IPS-15b (cell line): ENCODE measurements around the gene C1orf21.

Experiments
- H3K27me3 ChIP-seq: one replicate; pipeline ENCODE4 v1.6.1; 2013; ENCODE audit warnings: low read length; ENCODE audit not compliant: control insufficient read depth, insufficient read depth
- H3K36me3 ChIP-seq: one replicate; pipeline ENCODE4 v1.6.1; 2013; ENCODE audit warnings: low read length; ENCODE audit not compliant: control insufficient read depth, insufficient read depth
- H3K4me1 ChIP-seq: one replicate; pipeline ENCODE4 v1.6.1; 2013; ENCODE audit warnings: mild to moderate bottlenecking, low read length; ENCODE audit not compliant: control insufficient read depth, insufficient read depth
- H3K4me3 ChIP-seq: one replicate; pipeline ENCODE4 v1.5.1; 2013; ENCODE audit warnings: low read depth, low read length
- H3K9ac ChIP-seq: one replicate; pipeline ENCODE4 v1.6.1; 2013; ENCODE audit warnings: low read depth, mild to moderate bottlenecking, low read length
- H3K9me3 ChIP-seq: one replicate; pipeline ENCODE4 v1.6.1; 2013; ENCODE audit warnings: mild to moderate bottlenecking, low read length; ENCODE audit not compliant: control insufficient read depth, insufficient read depth

The C1orf21 gene

DNA sequence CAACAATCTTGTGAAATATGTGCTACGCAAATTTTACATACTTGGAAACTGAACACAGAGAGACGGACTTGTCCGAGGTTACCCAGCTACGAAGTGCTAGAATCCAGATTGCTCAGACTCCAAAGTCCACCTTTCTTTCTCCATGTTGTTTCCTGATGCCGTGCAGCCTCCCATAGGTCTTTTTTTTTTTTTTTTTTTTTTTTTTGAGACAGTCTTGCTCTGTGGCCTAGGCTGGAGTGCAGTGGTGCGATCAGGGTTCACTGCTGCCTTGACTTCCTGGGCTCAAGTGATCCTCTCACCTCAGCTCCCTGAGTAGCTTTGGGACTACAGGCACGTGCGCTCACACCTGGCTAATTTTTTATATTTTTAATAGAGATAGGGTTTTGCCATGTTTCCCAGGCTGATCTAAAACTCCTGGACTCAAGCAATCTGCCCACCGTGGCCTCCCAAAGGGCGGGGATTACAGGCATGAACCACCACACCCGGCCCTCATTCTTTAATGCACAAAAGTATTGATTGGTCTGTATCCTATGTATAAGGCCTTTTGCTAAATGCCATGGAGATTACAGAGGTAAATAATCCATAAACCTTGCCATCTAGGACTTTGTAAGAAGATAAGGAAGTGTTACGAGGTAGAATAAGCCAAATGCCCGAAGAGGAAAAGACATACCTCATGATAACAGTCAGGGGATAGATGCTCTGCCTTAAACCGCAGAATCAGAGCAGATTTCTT lies 92.8 kb downstream of the C1orf21 start:
- H3K4me1 ChIP-seq, result peaks cover 37% of the 10 kb centered on the region
- H3K9me3 ChIP-seq, result no peaks in the 10 kb centered on the region
- no peak overlapping the region for H3K4me3 ChIP-seq
- no peak overlapping the region for H3K9ac ChIP-seq
- no peaks in the 10 kb centered on the region for H3K36me3 ChIP-seq
- no peaks in the 10 kb centered on the region for H3K27me3 ChIP-seq

GRCh38 chr1:184480736-184481135 lies 93.9 kb downstream of the C1orf21 start:
- H3K4me1 ChIP-seq, result peaks cover 33% of the 10 kb centered on the region
- H3K9me3 ChIP-seq, result no peaks in the 10 kb centered on the region
- H3K36me3 ChIP-seq, result no peaks in the 10 kb centered on the region
- no peak overlapping the region for H3K4me3 ChIP-seq
- no peaks in the 10 kb centered on the region for H3K27me3 ChIP-seq
- H3K9ac ChIP-seq, result no peak overlapping the region

DNA sequence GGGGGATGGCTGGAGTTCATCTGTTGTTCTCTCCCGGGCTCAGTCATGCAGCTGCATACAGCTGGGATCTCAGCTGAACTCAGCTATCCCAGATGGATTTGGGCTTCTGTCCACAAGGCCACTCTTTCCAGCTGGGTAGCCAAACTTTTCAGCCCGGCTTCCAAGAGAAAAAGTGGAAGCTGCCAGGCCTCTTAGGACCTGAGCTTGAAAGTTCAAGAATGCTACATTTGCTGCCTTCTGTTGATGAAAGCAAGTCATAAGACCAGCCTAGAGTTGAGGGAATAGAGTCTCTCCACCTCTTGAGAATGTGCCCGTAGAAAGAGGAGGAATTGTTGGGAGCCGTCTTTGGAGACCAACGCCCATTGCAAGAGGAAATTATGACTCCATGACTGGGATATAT lies 95.3 kb downstream of the C1orf21 start:
- Histone ChIP-seq H3K9me3 (no peaks in the 10 kb centered on the region), H3K4me3 (no peak overlapping the region), H3K9ac (no peak overlapping the region), H3K36me3 (no peaks in the 10 kb centered on the region), H3K4me1 (peaks cover 35% of the 10 kb centered on the region), H3K27me3 (no peaks in the 10 kb centered on the region)

DNA sequence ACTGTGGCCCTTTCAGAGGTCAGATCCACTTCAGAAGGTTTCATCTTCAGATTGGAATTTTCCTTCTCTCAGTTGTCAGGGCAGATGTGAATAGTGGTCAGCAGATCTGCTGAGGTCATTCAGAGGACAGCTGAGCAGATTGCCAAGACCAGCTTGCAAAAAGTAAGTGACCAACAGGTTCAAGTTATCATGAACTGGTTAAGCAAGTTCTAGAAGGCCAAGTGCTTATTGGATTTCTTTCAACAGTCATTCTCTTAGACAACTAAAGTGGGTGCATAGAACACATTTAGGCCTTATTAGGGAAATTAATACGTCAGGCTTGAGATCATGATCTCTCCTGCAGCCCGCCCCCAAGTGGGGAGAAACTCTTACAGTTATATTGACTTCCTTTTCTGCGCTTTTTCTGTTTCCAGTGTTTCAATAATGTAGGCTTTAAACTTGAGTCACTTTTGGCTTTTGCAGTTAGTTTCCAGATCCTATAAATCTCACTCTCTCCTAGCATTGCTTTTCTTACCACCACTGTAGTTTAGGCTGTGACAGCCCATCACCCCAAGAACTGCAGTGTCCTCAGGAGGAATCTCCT lies 96.4 kb downstream of the C1orf21 start:
- Histone ChIP-seq H3K36me3 (no peaks in the 10 kb centered on the region), H3K27me3 (no peaks in the 10 kb centered on the region), H3K4me3 (no peak overlapping the region), H3K4me1 (peaks cover 39% of the 10 kb centered on the region), H3K9ac (no peak overlapping the region), H3K9me3 (no peaks in the 10 kb centered on the region)

DNA sequence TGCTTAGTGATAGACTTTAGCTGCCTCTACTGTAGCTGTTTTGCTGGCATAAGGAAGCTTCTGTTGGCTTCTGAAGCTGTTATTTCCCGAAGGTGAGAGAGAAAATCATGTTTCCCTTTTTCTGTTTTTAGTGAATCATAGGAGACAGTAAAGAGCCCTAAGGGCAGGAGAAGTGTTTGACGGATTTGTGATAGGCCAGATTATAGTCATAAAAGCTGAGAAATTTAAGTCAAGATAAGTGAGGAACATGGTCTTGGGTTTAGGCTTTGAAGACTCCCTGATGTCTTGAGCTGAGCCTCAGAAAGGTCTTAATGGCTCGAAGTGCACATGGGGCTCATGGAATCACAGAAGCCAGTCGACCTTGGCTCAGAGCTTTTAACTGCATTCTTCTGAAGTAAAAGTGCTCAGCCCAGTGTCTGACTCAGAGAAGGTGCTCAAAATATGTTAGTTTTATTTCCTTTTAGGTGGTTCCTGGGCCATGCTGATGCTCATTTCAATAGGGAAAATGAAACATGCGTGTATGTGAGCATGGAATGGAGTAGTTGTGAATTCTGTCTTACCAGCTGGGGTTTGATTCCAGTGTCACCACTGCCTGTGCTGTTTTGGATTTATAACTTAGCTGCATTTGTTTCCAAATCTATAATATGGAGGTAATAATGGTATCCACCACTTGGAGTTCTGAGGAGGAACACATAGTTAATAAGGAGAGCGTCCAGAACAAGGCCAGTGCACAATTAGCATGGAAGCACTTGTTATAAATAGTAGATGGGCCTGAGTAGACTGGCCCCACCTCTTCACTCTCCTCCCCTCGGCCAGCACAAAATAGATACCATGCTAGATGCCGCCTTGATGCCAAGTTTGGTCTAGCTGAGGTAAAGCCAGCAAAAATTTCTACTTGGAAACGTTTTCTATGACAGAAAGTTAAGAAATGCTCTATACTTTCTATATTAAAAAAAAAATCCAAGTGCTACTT lies 99.2 kb downstream of the C1orf21 start:
- Histone ChIP-seq H3K4me1 (peaks cover 35% of the 10 kb centered on the region), H3K36me3 (no peaks in the 10 kb centered on the region), H3K9me3 (no peaks in the 10 kb centered on the region), H3K4me3 (no peak overlapping the region), H3K9ac (no peak overlapping the region), H3K27me3 (no peaks in the 10 kb centered on the region)

DNA sequence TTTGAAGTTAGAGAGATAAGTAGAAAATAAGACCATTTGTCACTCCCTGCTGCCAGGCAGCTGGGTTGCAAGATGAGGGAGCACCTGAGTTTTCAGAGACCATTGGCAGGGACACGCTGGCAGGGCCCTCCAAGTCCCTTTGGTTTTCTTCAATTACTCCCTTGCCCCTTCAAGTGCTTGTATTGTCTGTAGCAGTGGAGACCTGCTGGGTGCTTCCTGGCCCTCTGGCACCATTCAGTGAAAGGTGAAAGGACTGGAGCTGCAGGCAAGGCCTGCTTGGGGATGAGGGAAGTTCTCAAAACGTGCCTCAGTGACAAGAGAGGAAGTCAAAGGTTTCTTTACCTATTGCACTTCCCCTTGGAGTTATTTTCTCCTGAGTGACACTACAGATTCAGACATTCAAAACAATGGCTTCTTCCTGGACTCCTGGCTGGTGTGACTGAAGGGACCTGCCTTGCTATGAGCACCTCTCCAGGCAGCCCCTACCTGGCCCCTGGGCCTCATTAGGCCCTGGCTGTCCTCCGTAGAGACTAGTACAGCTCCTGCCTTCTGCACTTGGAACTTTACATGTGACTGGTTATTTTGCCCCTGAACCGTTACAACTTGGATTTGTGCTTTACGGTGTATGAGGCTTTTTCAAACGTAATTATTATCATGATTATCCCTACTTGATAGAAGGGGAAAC lies 100.1 kb downstream of the C1orf21 start:
- H3K4me3 ChIP-seq, result no peak overlapping the region
- H3K9ac ChIP-seq, result no peak overlapping the region
- peaks cover 30% of the 10 kb centered on the region for H3K4me1 ChIP-seq
- no peaks in the 10 kb centered on the region for H3K36me3 ChIP-seq
- no peaks in the 10 kb centered on the region for H3K27me3 ChIP-seq
- no peaks in the 10 kb centered on the region for H3K9me3 ChIP-seq

GRCh38 chr1:184487531-184488193 lies 100.8 kb downstream of the C1orf21 start:
- Histone ChIP-seq H3K9me3 (no peaks in the 10 kb centered on the region), H3K27me3 (no peaks in the 10 kb centered on the region), H3K36me3 (no peaks in the 10 kb centered on the region), H3K4me3 (no peak overlapping the region), H3K9ac (no peak overlapping the region), H3K4me1 (peaks cover 30% of the 10 kb centered on the region)

GRCh38 chr1:184489908-184490307 lies 103.1 kb downstream of the C1orf21 start:
- Histone ChIP-seq H3K36me3 (no peaks in the 10 kb centered on the region), H3K9me3 (no peaks in the 10 kb centered on the region), H3K27me3 (no peaks in the 10 kb centered on the region), H3K4me3 (no peak overlapping the region), H3K4me1 (peaks cover 37% of the 10 kb centered on the region), H3K9ac (no peak overlapping the region)

GRCh38 chr1:184492536-184492935 lies 105.7 kb downstream of the C1orf21 start:
- Histone ChIP-seq H3K9ac (no peak overlapping the region), H3K4me1 (peaks cover 44% of the 10 kb centered on the region), H3K27me3 (no peaks in the 10 kb centered on the region), H3K9me3 (no peaks in the 10 kb centered on the region), H3K36me3 (no peaks in the 10 kb centered on the region), H3K4me3 (no peak overlapping the region)

DNA sequence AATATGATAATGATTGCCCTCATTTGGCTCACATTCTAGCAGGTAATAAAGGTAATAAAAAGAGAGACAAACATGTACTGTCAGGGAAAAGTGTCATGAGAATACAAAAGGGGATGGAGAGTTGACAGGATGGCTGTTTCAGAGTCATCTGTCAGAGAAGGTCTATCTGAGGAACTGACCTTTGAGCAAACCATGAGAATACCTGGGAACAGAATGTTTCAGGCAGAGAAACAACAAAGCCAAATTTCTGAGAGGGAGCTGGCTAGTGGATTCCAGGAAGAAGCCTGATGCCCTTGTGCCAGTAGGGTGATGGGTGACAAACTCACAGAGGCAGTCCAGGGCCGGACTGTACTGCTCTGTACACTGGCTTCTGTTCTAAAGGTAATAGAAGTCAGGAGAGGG lies 107.2 kb downstream of the C1orf21 start:
- no peaks in the 10 kb centered on the region for H3K27me3 ChIP-seq
- no peak overlapping the region for H3K4me3 ChIP-seq
- peaks cover 58% of the 10 kb centered on the region for H3K4me1 ChIP-seq
- no peaks in the 10 kb centered on the region for H3K9me3 ChIP-seq
- no peaks in the 10 kb centered on the region for H3K36me3 ChIP-seq
- H3K9ac ChIP-seq, result no peak overlapping the region

DNA sequence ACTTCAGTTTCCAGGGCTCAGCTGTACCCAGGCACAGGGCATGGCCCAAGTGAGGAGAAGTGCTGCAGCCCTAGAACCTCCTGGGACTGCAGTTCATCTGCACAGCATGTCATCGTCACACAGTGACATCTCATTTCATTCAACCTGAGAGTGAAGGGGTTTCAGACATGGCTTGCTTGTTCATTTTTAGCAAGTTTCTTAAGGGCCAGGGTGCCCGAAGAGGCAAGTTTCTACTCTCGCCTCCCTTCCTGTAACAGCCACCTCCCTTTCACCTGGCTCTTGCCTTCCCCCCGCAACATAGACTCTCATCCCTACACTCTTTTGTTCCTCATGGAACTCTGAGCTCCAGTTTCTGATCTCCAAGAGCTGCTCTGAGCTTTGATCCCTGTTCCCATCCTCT lies 108.1 kb downstream of the C1orf21 start:
- no peaks in the 10 kb centered on the region for H3K27me3 ChIP-seq
- no peak overlapping the region for H3K4me3 ChIP-seq
- H3K36me3 ChIP-seq, result no peaks in the 10 kb centered on the region
- H3K4me1 ChIP-seq, result peaks cover 65% of the 10 kb centered on the region
- no peaks in the 10 kb centered on the region for H3K9me3 ChIP-seq
- H3K9ac ChIP-seq, result no peak overlapping the region
